GM23338 (cell line): ENCODE data around the gene ITGB6. TPM values are rescaled to one million over a fixed set of nuclear protein-coding genes. Genes with fewer than 3 reads are reported as not detected.

Source experiments
- ATAC-seq: fragments of 200-7000 bp; cut with Tn5 transposase; 3 replicates; pipeline ENCODE4 v1.9.1; 2020
- DNase-seq: peaks from one replicate; pipeline ENCODE4 v3.0.0-alpha.2; 2015; ENCODE audit warnings: low spot score
- H2AFZ ChIP-seq: fragments of 200-600 bp; sonication (generic); 2 replicates; pipeline ENCODE4 v1.8.0; 2016; ENCODE audit warnings: antibody characterized with exemption, mild to moderate bottlenecking, moderate library complexity
- H3F3A ChIP-seq: fragments of 200-600 bp; sonication (generic); replicated peaks from 2 replicates; pipeline ENCODE4 v1.8.0; 2017; ENCODE audit warnings: antibody characterized with exemption, mixed run types, low read depth
- H3K27ac ChIP-seq: fragments of 200-600 bp; sonication (generic); 2 replicates; pipeline ENCODE4 v1.6.1; 2016; ENCODE audit warnings: low read depth
- H3K27me3 ChIP-seq: fragments of 200-600 bp; sonication (generic); 2 replicates; pipeline ENCODE4 v1.8.0; 2016; ENCODE audit warnings: mild to moderate bottlenecking, mixed run types, moderate library complexity; ENCODE audit not compliant: insufficient read depth
- H3K36me3 ChIP-seq: fragments of 200-600 bp; sonication (generic); 2 replicates; pipeline ENCODE4 v1.8.0; 2016; ENCODE audit warnings: mild to moderate bottlenecking; ENCODE audit not compliant: insufficient read depth
- H3K4me1 ChIP-seq: fragments of 200-600 bp; sonication (generic); 2 replicates; pipeline ENCODE4 v1.8.0; 2016; ENCODE audit warnings: mild to moderate bottlenecking, moderate library complexity; ENCODE audit not compliant: insufficient read depth
- H3K4me2 ChIP-seq: fragments of 200-600 bp; sonication (generic); 2 replicates; pipeline ENCODE4 v1.7.1; 2017; ENCODE audit warnings: mixed run types
- H3K4me3 ChIP-seq: fragments of 200-600 bp; sonication (generic); 2 replicates; pipeline ENCODE4 v1.6.1; 2016; ENCODE audit warnings: mixed run types
- H3K79me2 ChIP-seq: fragments of 200-600 bp; sonication (generic); replicated peaks from 2 replicates; pipeline ENCODE4 v1.8.0; 2017; ENCODE audit warnings: mild to moderate bottlenecking; ENCODE audit not compliant: insufficient read depth
- H3K9me2 ChIP-seq: fragments of 200-600 bp; sonication (generic); 2 replicates; pipeline ENCODE4 v1.8.0; 2017; ENCODE audit not compliant: insufficient read depth
- H4K20me1 ChIP-seq: fragments of 200-600 bp; sonication (generic); replicated peaks from 2 replicates; pipeline ENCODE4 v1.8.0; 2017; ENCODE audit warnings: mild to moderate bottlenecking; ENCODE audit not compliant: insufficient read depth
- H3K27ac Mint-ChIP-seq: 2 replicates; pipeline ENCODE4 v1.8.0; 2020; ENCODE audit warnings: inconsistent platforms, mild to moderate bottlenecking, moderate library complexity, mixed read lengths
- H3K27me3 Mint-ChIP-seq: 3 replicates; pipeline ENCODE4 v1.8.0; 2022; ENCODE audit warnings: low read depth, mild to moderate bottlenecking, moderate library complexity, mixed read lengths, inconsistent platforms; ENCODE audit not compliant: insufficient read depth, poor library complexity
- H3K36me3 Mint-ChIP-seq: 3 replicates; pipeline ENCODE4 v1.8.0; 2021; ENCODE audit warnings: low read depth, mild to moderate bottlenecking, inconsistent platforms, moderate library complexity, mixed read lengths
- H3K4me1 Mint-ChIP-seq: 3 replicates; pipeline ENCODE4 v1.8.0; 2020; ENCODE audit warnings: mild to moderate bottlenecking, inconsistent platforms, mixed read lengths
- H3K4me3 Mint-ChIP-seq: 3 replicates; pipeline ENCODE4 v1.8.0; 2021; ENCODE audit warnings: moderate library complexity, mild to moderate bottlenecking, inconsistent platforms, mixed read lengths
- H3K9me3 Mint-ChIP-seq: 3 replicates; pipeline ENCODE4 v1.8.0; 2020; ENCODE audit warnings: moderate library complexity, mild to moderate bottlenecking, inconsistent platforms, mixed read lengths
- CREB1 ChIP-seq: fragments of 250-450 bp; sonication (Bioruptor Pico); IDR thresholded peaks from 2 replicates; pipeline ENCODE4 v1.5.0; 2020; ENCODE audit warnings: low read depth, mild to moderate bottlenecking, moderate library complexity
- CTCF ChIP-seq, 2 experiments: fragments of 200-600 bp in 1 of 2; sonication (generic) in 1 of 2; conservative IDR thresholded peaks; 2 replicates each; pipeline versions ENCODE4 v1.5.1 to v1.6.1; 2016 to 2017; ENCODE audit warnings: antibody characterized with exemption in 2 of 2, low read depth in 2 of 2, mild to moderate bottlenecking in 2 of 2, moderate library complexity in 1 of 2
- ETS1 ChIP-seq: IDR thresholded peaks from 2 replicates; pipeline ENCODE4 v1.6.1; 2016; ENCODE audit warnings: antibody characterized with exemption
- EZH2 ChIP-seq: fragments of 200-600 bp; sonication (generic); IDR thresholded peaks from one replicate; pipeline ENCODE4 v1.8.0; 2017; ENCODE audit warnings: antibody characterized with exemption, mild to moderate bottlenecking, low read depth; ENCODE audit not compliant: unreplicated experiment
- EZH2phosphoT487 ChIP-seq: fragments of 200-600 bp; sonication (generic); IDR thresholded peaks from one replicate; pipeline ENCODE4 v1.8.1; 2018; ENCODE audit warnings: antibody characterized with exemption; ENCODE audit not compliant: unreplicated experiment
- JUNB ChIP-seq: IDR thresholded peaks from one replicate; pipeline ENCODE4 v1.6.1; 2016; ENCODE audit warnings: antibody characterized with exemption; ENCODE audit not compliant: unreplicated experiment
- NANOG ChIP-seq: IDR thresholded peaks from 2 replicates; pipeline ENCODE4 v1.6.1; 2016; ENCODE audit warnings: antibody characterized with exemption, borderline replicate concordance
- POLR2AphosphoS5 ChIP-seq: IDR thresholded peaks from 2 replicates; pipeline ENCODE4 v1.6.1; 2016; ENCODE audit warnings: antibody characterized with exemption, low read depth
- REST ChIP-seq: IDR thresholded peaks from one replicate; pipeline ENCODE4 v1.6.1; 2018; ENCODE audit warnings: antibody characterized with exemption; ENCODE audit not compliant: unreplicated experiment
- STAT1 ChIP-seq: IDR thresholded peaks from one replicate; pipeline ENCODE4 v1.6.1; 2016; ENCODE audit warnings: antibody characterized with exemption; ENCODE audit not compliant: unreplicated experiment
- ZNF114 ChIP-seq: fragments of 250-450 bp; sonication (Bioruptor Pico); IDR thresholded peaks from 2 replicates; pipeline ENCODE4 v1.5.0; 2020; ENCODE audit warnings: mild to moderate bottlenecking, moderate library complexity
- ZNF331 ChIP-seq: fragments of 250-450 bp; sonication (Bioruptor Pico); IDR thresholded peaks from 2 replicates; pipeline ENCODE4 v1.5.0; 2020; ENCODE audit warnings: low read depth, mild to moderate bottlenecking, moderate library complexity
- ZNF462 ChIP-seq: fragments of 250-450 bp; sonication (Bioruptor Pico); IDR thresholded peaks from 2 replicates; pipeline ENCODE4 v1.5.0; 2020; ENCODE audit warnings: mild to moderate bottlenecking, moderate library complexity
- polyA plus RNA-seq: library from polyadenylated mRNA; unstranded; fragments of >200 nt; fragmentation: Nextera tagmentation; extraction: Ambion mirVana; gene quantifications from 2 replicates; pipeline ENCODE4 v1.2.1, GENCODE V29; 2016
- total RNA-seq: library from RNA; depleted of rRNA; stranded (reverse); fragments of >200 nt; shearing (Covaris generic); gene quantifications from 2 replicates; pipeline ENCODE4 v1.2.3, GENCODE V29; 2014

The ITGB6 gene
- total and polyA plus RNA-seq, 2 experiments from 2014 or later, result not detected

- no peak for DNase-seq
- Mint-ChIP-seq H3K9me3 (peaks cover 33% of the 10 kb centered on the region), H3K27me3 (no peaks in the 10 kb centered on the region), H3K4me1 (no peaks in the 10 kb centered on the region), H3K36me3 (peaks cover 11% of the 10 kb centered on the region; the same call in 2 of the 3 replicates), H3K27ac (no peak overlapping the region), H3K4me3 (no peak overlapping the region)
- Histone ChIP-seq H3K9me2 (peaks cover 5% of the 10 kb centered on the region; the same call in 1 of the 2 replicates), H3K36me3 (peaks cover 11% of the 10 kb centered on the region), H3F3A (no peaks in the 10 kb centered on the region), H4K20me1 (no peaks in the 10 kb centered on the region), H3K4me3 (no peak overlapping the region), H3K27me3 (no peaks in the 10 kb centered on the region), H3K27ac (no peak overlapping the region), H3K4me2 (no peak overlapping the region), H3K79me2 (no peaks in the 10 kb centered on the region), H3K4me1 (no peaks in the 10 kb centered on the region), H2AFZ (no peak overlapping the region)
- ATAC-seq, result no peak
- TF ChIP-seq ZNF462 (CRISPR knock-in tag) (no peak), REST (no peak), CREB1 (CRISPR knock-in tag) (no peak), CTCF (conservative IDR thresholded peaks at IDR 0.05; ENCODE audit: low read depth in 2 of 2) (no peak), ZNF114 (CRISPR knock-in tag) (no peak), EZH2 (no peak), JUNB (no peak), POLR2AphosphoS5 (no peak), EZH2phosphoT487 (no peak), ETS1 (no peak), ZNF331 (no peak), NANOG (no peak), STAT1 (no peak)
These were observed 126.7 kb downstream of the ITGB6 start for GRCh38 chr2:160073284-160073888.
